ENCODE measurements around the gene CHRM5.

The CHRM5 gene

DNA sequence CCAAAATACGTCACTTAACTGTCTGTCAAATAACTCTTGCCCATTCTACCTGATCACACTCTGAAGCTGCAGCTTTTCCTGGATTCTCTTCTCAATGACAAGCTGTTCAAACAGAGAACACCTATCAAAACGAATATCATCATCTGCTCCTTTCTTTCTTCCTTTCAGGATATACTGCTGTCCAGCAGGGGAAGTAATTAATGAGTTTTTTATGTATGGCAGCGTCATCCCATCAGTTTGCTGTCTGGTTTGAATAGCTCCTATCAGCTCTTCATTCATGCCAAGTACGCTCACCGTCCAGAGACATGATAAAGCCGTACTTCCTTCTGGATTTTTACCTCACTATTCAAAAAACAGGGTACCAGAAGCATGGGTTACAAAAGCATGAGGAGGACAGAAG, at the start of gene CHRM5:
TSS of gene CHRM5 (plus strand) at position 274 of the 400 bp plus-strand sequence. CDS start 94,221 bp downstream, outside the sequence.
- no peak for DNase-seq (ENCODE audit: low spot score)

GRCh38 chr15:33923446-33923845, 44.9 kb upstream of the CHRM5 start:
- no peak for DNase-seq (ENCODE audit: low spot score)

- no peak for DNase-seq (ENCODE audit: low spot score)
These were observed 42.0 kb upstream of the CHRM5 start for GRCh38 chr15:33926260-33926659.

DNA sequence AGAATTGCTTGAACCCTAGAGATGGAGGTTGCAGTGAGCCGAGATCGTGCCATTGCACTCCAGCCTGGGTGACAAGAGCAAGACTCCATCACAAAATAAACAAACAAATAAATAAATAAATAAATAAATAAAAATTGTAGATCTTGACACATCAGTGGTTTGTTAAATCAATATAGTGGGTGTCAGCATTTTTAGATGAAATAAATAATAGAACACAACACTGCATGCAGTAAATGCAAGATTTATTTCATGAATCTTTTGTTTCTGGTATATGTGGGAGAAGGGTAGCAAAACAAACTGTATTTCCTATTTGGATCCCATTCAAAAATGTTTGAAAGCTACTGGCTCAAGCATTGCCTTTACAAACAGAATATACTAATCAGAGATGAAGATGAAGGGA, 35.6 kb upstream of the CHRM5 start:
- no peak for DNase-seq (ENCODE audit: low spot score)

DNA sequence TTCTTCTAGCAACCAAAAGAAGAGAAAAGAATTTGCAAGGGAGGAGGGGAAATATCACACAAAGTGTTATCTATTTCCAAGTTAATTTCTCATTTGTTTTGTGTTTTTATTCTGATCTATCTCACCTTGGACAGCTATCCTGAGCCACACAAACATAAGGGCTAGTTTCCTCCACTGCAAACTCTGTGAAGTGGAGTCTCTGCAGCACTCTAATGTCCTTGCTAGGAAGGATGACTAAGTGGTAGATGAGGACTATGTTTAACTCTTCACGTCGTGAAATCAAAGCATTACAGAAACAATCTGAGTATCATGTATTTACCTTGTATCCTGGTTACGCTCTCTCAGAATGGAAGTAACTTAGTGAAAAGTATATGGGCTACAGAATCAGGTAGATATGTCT, 33.9 kb upstream of the CHRM5 start:
- no peak for DNase-seq (ENCODE audit: low spot score)

- DNase-seq (ENCODE audit: low spot score), result no peak
These were observed 33.4 kb upstream of the CHRM5 start for GRCh38 chr15:33934921-33935320.

- no peak for DNase-seq (ENCODE audit: low spot score)
These were observed 26.8 kb upstream of the CHRM5 start for GRCh38 chr15:33941279-33942063.

- no peak for DNase-seq (ENCODE audit: low spot score)
These were observed 22.1 kb upstream of the CHRM5 start for GRCh38 chr15:33946152-33946551.

DNA sequence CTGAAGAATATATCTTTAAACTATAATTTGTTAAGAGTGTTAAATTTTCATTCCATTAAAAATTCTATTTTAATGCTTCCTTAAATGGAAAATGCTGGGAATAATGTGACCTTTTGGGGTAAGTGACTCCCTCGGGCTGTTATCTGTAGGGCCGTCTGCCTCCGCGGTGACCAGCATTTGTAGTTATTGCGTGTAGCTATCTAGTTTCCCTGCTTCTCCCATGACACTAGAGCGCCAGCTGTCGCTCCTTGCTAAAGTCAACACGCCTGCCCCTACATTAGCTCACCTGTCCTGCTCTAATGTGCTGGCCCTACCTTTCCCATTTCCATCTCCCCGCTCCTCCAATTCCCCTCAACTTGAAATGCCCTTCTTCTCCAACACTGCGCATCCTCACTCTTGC, 12.4 kb upstream of the CHRM5 start:
- no peak for DNase-seq (ENCODE audit: low spot score)

DNA sequence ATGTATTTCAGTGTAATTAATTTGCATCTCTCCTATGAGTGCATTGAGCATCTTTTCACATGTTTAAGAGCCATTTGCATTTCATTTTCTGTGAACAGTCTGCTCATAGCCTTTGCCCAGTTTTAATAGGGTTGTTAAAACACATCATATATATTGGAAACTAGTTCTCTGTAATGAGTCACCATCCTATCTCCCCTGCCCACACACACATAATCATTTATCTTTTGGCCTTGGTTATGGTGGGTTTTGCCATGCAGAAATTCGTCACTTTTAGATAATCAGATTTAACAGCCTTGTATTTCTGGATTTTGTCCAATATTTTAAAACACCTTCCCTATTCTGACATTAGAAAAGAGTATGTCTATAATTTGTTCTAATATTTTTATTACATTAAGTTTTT, 11.9 kb upstream of the CHRM5 start:
- peak; percentile 58 for DNase-seq (ENCODE audit: low spot score)

- no peak for DNase-seq (ENCODE audit: low spot score)
These were observed 8.3 kb upstream of the CHRM5 start for GRCh38 chr15:33959844-33960548.

DNA sequence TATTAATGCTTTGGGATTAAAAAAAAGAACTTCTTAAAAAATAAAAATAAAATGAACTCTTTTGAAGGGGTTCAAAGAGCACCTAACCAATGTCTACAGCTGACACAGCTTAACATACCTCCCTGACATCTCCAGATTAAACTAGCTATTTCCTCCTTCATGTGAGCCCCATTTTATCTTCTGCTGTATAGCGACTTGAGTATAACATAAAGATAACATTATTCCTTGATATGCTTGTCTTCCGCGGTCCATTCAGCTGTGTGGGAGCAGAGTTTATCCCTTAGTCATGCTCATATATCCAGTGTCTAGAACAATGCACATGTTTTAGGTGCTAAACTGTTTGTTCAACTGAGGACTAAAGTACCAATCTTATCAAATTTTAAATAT, 7.8 kb upstream of the CHRM5 start:
- no peak for DNase-seq (ENCODE audit: low spot score)

- peak; percentile 48 for DNase-seq (ENCODE audit: low spot score)
These were observed 4.2 kb upstream of the CHRM5 start for GRCh38 chr15:33963831-33964664.

DNA sequence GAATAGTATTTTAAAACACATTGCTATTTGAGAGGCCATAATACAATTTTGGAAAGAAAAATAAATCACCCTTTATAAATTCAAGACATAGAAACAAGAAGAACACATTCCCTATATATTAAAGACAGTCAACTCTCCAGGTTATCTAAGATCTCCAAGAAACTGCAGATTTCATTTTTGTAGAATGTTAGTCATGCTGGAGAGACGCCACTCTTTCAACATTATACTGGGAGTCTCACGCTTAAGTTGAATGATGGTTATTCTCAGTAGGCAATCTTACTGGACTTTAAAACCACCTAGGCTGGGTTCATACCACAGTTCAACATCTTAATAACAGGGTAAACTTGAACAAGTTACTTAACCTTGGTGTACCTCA, 3.6 kb upstream of the CHRM5 start:
- DNase-seq (ENCODE audit: low spot score), result no peak

DNA sequence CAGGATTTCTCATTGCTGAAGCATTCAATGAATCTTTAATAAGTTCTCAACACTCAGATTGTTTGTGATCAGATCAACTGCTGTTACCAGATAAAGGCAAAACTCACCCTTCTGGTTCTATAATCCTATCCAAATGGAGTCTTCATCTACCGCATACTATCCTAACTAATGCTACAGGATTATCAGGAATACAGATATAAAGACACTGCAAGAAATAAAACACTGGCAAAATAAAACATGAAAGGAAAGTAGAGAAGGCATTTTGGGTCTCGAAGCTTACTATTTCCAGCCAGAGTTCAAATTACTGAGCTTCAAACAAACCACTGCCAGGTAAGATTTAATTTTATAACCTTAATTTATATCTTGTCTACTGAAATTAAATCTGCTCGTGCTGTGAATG, 524 bp downstream of the CHRM5 start:
- no peak for DNase-seq (ENCODE audit: low spot score)

DNA sequence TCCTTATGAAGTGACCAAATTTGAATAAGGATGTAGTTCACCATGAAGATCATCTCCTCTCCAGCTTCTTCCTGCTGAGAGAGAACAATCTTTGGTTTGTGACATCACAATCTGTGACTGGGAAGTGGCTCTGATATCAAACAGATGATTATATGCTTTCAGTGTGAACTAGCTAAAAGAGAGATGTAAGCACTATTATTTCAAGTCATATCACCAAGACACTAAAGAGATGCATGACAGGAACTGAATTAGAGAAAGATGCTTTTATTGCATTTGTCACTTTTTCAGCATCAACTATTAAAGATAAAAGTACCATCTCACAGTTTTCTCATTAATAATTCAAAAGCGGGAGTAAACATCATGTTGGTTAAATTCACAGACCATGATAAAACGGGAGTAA, 3.5 kb downstream of the CHRM5 start:
- DNase-seq (ENCODE audit: low spot score), result no peak

DNA sequence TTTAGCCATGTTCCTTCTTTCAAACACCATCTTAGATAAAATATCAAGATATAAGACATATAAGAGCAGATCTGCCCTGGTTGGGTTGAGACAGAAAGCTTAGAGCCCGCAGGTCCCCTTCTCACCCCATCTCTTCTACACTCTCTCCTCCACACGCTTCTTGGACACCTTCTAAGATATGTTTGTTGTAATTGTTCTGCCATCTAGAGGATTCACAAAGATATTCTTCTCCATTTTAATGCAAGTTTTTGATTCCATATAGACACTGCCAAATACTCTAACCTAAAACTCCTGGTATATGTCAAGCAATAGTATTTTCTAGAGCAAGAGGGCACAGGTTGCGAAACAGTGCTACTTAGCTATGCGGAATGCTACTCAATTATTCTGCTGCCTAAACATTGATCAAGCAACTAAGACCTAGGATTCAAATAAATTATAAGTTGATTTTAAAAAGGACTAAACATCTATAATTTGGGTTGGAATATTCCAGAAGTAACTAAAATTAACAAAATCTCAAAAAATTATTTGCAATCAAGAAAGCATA, 6.8 kb downstream of the CHRM5 start:
- DNase-seq (ENCODE audit: low spot score), result no peak

- DNase-seq (ENCODE audit: low spot score), result no peak
These were observed 11.9 kb downstream of the CHRM5 start for GRCh38 chr15:33980159-33980558.

DNA sequence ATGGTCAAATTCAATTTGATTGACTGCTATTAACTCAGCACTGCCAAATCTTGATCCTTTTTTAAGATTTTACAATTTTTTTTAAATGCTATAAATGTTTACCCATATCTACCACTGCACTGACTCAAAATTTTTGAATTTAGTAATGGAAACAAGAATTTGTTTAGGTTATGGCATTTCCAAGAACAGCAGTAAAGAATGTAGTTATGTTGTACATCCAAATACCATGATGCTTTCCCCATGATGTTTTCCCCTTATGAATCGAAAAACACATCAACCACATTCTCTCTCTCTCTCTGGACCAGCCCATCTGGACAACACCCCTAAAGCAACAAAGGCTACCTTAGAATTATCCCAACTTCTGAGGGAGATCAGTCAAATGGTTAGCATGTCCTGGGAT, 14.2 kb downstream of the CHRM5 start:
- DNase-seq (ENCODE audit: low spot score), result no peak

DNA sequence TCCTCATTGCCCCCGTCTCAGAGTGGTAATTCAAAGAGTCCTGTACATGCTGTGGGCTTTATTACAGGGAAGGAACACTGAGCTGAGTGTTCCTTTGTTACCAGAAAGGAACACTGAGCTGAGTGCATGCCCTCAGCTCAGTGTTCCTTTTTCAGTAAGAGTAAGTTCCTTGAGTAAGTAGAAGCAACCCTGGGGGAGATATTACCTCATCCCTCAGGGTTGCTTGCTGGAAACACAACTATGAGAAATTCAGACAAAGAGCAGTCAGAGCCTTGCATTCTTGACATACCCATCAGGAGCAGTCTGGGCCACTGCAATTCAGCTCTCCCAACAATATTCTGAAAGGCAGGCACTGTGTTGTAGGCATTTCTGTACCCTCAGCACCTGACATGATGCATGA, 17.0 kb downstream of the CHRM5 start:
- DNase-seq (ENCODE audit: low spot score), result no peak

DNA sequence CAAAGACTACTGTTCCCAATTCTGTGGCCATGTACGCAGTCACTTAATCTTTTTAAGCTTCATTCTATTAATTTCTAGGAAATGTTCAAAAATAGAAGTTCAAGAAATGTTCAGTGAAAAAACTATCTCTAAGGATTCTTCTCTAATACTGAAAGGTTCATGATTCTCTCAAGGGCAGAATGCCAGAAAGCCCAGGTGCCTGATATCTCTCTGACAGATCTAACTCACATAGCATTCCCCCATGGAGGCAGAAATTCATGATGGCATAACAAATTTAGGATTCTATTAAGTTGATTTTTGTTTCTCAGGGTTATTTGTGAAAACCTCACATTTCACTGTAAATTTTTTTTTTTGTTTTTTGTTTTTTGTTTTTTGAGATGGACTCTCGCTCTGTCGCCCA, 17.5 kb downstream of the CHRM5 start:
- DNase-seq (ENCODE audit: low spot score), result no peak

DNA sequence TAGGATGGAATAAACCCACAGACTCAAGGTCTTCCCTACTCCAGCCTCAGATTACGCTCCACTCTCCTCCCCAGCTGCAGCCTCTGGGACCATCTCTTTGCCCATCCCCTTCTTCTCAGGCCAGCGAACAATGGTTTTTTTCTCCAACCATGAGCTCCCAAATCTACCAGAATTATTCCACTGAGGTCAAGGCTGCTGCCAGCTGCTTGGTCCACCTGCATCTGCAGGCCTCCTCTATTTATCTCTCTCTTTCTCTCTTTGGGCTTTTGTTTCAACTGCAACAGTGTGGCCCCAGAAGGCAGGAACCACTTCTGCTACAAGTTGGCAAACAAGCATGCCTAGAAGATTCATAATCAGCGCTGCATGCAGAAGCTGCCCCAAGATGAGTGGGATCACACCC, 19.1 kb downstream of the CHRM5 start:
- DNase-seq (ENCODE audit: low spot score), result no peak

DNA sequence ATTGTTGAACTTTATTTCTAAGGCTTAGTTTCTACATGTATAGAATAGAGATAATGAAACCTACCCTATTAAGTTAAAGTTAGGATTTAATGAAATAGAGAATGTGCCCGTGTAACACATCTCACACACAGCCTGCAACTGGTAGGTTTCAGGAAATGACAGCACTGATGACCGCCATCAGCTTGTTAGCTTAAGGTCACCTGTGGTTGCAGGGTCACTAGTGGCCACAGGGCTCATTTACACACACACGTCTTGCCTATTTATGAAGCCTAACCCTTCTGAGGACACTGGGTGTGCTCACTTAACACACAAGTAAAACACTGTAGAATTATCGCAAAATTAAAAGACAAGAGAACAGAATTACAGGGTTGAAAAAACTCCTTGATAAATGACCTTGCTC, 20.1 kb downstream of the CHRM5 start:
- no peak for DNase-seq (ENCODE audit: low spot score)

All from hematopoietic multipotent progenitor cell treated with erythropoietin and hydrocortisone succinate and interleukin-3 and kit ligand, for 17 days (in vitro differentiated cells).